DMS 273 (cell line): ENCODE measurements around the gene BEND7.

Source experiments
- DNase-seq: peaks from one replicate; lab custom pipeline; 2025; ENCODE audit not compliant: unreplicated experiment; lab: John Stamatoyannopoulos, UW

BEND7 gene

DNA sequence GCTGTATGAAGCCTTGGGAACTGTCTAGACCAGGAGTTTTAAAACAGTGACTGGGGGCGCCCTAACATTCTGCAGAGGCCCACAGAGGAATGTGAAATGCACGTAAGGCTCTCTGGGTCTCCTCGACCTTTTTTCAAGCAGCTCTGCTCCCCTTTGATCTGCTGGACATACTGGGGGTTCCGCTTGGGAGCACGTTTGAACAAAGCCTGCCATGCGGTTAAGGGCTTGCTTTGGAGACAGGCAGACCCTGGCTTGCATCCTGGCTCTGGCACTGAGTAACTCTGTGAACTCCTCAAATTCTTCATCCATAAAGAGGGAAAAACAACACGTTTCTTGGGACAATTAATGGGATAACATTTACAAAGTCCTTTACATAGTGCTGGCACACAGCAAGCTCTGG is 7.8 kb downstream of the BEND7 start:
- no peak for DNase-seq

DNA sequence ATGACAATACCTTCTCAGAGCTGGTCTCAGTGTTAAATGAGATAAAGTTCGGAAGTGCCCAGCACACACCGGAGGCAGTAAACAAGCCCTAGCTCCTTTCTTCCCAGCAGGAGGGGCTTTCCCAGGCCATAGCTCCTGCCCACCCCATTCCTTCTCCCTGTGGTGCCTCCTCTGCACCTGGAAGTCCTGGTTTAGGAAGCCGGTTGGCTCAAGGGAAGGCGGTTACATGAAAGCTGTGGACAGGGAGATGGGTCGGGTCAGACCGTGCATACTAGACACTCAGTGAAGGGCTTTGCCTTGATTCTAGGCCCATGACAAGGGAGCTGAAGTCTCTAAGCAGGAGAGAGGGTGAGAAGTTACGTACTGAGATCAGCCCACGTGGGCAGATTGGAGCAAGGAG is 8.6 kb downstream of the BEND7 start:
- no peak for DNase-seq

DNA sequence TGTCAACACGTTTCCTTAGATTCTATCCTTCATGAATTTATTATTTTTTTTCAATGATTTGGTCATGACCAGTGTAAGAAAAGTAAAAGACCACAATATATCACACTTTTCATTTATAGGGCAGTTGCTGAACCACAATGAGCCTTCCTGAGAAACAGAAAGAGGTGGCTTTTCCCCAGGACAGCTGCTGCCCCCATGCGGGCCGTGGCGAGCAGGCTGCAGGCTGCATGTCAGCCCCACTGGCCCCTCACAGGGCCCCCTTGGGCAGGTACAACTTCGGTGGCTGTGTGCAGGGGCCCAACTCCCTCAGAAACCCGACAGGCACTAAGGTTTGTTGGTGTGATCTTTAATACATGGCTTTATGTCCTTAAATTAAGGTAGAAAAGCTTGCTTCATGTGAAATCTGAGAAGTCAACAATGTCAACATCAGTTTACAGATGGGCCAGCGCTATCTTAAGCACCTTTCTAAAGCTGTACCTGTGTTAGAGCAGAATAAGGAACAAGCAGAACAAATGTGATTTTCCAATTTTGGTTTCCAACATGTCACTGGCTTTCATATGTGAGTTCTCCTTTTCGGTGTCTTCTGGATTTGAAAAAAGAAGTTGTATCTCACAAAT is 10.6 kb downstream of the BEND7 start:
- DNase-seq, result peak; percentile 5

DNA sequence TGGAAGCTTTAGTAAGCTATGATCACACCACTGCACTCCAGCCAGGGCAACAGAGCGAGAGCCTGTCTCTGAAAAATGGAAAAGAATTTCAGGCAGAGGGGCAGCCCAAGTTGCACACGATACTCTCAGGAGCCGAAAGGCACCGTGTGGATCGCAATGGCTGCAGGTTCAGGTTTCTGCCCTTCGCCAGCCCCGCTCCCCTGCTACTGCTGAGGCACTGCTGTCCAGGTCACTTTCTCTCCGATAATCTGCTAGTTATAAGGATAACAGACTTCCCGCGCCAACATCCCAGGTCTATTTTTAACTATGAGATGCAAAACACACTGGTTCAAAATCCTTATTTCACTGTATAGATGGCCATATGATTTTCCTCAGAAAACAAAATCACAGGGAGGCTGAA is 11.1 kb downstream of the BEND7 start:
- DNase-seq, result no peak

DNA sequence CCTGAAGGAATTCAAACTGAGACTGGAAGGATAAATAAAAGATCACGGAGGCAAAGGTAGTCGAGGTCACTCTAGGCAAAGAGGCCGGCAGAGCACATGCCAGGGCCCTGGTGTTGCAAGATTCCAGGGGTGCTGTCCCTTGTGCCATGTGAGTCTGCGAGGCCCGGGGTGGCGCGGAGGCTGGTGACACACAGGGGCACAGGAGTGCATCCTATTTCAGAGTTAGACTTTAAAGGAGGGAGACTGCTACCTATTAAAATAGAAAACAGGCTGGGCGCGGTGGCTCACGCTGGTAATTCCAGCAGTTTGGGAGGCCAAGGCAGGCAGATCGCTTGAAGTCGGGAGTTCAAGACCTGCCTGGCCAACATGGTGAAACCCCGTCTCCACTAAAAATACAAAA is 12.6 kb downstream of the BEND7 start:
- no peak for DNase-seq

DNA sequence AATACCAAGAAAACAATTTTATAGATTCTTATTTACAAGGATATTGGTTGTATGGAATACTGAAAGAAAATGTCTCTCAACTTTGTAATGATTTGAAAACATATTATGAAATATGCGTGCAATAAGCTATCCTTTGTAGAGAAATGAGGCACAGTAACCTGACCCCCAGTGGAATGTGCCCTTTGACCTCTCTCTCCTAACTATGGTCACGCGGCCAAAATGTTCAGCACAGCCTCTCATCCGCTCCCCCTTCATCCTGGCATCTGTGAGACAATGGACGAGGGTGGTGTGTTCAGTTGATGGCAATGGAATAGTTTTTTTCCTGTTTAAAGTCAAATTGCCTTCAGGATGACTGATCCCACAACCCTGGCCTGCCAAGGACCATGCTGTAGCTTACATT is 13.3 kb downstream of the BEND7 start:
- DNase-seq, result no peak

DNA sequence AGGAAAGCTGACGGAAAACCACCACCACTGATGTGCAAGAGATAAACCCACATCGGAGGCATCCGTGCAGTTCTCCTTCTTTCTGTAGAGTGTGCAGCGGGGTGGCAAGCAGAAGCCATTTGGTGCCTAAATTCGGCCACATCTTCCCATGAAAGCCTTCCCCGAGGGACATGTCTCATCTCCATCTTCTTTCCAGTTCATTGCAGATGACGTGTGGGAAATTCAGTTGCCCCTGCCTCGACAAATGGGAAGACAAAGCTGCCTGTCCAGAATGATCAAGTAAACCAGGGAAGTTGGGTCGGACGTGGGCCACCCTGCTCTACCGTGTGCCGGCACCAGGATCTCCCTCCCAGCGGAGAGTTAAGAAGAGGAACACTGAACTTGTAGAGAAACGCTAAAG is 14.5 kb downstream of the BEND7 start:
- no peak for DNase-seq

DNA sequence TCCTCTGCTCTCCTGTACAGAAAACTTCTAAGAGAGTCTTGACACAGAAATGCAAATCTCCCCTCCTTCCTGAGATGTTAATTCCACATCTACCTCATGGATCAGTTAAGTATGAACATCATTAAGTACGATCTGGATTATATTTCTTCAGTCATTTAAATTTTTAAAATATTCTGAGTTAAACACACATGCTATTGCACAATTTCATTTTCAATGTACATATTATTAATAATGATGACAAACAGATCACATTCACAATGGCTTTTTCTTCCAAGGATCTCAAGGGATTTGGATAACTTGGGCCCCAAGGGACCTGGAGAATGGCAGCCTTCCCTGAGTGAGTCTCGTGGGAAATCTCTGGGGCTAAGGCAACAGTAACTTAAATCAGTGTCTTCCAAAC is 16.2 kb downstream of the BEND7 start:
- DNase-seq, result no peak

DNA sequence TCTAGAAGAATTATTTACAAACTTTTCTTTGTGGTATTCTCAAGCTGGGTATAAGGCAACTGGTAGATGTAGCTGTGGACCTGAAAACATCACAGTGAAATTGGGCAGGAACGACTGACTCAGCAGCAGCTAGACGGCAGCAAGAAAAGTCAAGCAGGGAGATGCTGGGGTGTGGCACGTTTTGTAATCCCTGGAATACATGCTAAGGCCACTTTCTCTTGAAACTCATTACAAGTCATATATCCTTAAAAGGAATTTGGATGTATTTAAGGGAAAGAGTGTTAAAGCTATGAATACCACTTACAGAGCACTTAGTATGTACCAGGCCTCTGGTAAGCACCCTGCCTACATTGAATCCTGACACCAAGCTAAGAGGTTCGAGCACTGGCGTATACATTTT is 17.4 kb downstream of the BEND7 start:
- DNase-seq, result no peak

DNA sequence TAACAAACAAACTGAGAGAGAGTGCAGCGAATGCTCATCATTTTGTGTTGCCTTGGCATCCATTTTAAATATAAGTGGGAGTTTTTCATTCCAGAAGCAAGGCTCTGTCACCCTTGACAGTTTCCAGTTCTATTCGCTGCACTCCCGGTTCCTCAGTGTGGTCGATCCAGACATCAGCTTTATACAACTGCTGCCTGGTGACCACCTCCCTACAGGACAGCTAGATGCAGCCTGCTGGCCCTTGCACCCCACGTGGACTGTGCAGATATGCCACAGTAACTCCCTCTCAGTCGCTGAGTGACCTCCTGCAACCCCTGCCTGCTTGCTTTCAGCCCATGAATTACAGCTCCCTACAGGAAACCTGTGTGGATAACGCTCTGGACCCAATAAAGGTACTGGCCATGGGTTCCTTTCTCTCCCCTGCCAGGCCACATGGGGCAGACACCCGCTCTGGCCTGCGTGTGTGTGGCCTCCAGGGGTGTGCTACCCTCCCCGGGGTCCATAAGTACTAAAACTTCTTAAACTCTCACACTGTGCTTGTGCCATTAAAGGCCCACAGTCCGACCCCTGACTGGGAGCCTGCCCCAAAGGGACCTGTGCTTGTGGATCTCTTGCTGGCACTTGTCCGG is 23.6 kb downstream of the BEND7 start:
- DNase-seq, result no peak

DNA sequence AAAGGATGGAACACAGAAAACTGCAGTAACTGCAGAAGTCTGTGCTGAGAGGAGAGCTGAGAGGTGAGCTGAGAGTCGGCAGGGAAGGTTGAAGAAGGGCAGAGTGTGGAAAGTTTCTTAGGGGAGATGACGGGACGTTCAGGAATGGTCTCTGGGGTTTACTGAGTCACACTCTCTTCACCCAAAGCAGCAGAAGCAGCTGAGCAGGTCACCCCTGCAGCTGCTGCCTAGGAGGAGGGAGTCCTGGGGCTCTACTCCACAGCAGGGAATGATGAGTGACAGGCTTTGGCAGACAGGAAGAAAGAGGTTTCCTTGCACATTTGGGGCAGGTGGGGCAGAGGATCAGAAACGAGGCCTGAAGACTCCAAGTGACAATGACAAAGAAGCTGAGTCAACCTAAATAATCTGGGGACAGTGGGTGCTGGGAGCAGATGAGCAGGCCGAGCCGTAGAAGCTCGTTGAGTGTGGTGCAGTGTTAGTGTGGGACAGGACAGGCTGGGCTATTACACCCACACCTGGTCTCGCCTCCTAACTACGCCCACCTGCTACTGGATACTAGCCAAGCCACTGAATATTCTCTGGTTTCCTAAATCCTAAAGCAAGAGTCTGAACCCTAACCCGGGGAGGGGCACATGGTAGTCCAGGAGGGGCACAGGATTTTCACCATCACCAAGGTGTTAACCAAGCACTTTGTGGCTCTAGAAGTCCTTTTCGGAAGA is 24.9 kb downstream of the BEND7 start:
- DNase-seq, result peak; percentile 2

DNA sequence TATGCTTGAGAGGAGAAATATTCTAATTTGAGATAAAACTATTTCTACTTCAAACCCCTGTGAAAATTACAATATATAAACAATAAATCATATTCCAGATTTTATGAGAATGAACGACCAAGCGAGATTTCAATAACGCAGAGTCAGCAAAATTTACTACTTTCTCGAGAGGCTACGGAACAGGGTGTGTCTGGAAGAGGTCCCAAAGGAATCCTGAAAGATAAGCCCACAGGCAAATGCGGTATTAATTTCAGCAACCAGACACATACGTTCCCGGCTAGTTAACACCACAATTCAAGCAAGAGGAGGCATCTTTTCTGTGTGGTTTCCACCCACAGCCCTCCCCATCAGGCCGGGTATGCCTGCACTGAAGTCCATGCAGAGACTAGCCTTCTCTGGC is 26.4 kb downstream of the BEND7 start:
- no peak for DNase-seq

DNA sequence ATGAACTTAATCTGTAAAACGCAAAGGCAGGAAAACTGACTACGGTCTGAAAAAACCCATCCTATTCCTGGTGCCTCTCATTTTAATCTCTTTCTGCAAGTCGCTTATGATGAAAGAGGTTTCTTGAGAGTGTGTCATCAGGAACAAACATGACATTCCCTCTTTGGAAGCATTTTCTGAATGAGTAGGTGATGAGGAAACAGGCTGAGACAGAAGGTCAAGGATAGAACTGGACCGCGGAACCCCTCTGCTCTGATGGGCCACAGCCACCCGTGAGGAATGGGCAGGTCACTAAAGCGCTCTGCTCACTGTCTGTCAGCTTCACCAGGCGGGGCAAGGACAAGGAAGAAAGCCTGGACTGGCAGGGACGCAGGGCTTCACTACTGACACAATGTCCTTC is 28.6 kb downstream of the BEND7 start:
- DNase-seq, result no peak

DNA sequence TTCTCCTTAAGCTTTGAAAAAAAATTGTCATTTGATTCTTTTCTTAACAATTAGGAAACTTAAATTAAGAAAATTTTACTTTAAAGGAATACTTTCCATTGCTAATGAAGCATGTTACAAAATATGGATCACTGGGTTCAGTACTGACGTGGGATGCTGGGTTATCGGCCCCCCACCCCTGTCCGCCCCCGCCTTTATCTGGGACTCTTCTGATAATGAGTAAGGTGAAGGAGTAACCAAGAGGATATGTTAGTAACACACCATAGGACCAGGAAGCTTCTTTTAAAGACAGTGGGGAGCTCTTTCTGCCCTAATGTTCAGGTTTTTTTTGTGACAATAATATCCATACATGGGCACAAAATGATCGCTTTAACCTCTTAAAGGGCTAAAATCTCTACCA is 29.7 kb downstream of the BEND7 start:
- no peak for DNase-seq

DNA sequence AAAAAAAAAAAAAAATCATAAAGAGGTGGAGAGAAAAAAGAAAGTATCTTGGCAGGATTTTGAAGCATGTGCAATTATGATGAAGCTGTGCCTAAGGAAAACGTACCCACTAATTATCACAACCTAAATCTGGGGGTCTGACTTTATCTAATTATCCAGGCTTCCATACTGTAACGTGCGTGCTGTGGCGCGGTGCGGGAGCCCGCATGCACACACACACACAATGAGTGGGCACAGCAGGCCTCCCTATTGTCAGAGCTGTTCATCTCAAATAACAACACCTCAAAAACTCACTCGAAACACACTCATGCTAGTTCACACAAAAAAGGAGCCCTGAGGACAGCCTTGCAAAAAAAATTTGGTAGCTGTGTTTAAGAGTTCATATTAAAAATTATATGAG is 31.9 kb downstream of the BEND7 start:
- no peak for DNase-seq

DNA sequence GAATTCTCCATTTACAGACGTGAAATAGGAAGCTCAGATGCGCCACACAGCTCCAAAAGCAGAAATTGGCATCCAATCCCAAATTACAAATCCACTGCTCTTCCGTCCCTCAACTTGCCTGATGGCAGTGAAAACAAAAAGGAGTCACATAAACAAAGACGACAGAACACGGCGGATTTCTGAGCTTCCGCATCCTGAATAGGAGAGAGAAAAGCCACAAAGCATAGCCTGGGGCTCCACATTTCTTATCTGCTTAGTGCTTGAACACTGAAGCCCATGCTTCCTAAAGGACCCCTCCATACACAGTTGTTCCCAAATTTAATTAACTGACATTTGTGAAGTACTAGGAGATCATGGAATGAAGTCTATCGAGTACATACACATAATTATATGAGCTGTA is 32.6 kb downstream of the BEND7 start:
- DNase-seq, result no peak

DNA sequence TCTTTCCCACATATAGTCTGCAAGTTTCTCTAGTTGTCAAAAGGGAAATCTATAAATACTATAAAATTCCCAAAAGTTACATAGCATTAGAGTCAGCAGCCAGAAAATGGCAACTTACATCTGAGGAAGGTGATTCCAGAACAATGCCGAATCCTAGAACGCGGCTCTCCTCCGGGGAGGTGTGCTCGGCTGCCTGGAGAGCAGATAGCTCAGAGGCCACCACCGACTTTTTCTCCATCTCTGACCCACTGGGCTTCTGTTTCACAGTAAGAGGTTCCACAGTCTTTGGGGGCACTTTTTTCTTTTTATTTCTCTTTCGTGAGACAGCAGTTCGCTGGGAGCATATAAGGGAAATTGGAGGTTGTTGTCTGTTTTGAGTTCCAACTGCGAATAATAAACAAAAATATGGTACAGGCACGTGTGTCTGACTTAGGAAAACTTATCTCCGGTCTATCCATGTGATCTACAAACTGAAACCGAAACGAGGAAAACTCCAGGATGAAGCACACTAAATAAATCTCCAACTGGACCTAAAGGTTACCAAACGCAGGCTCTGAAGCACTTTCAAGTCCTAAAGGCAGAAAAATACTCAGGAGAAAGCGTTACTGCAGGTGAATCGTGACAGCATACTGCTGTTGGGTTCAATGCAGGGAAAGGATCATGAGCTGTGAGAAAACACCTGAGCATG is 36.2 kb downstream of the BEND7 start:
- no peak for DNase-seq

DNA sequence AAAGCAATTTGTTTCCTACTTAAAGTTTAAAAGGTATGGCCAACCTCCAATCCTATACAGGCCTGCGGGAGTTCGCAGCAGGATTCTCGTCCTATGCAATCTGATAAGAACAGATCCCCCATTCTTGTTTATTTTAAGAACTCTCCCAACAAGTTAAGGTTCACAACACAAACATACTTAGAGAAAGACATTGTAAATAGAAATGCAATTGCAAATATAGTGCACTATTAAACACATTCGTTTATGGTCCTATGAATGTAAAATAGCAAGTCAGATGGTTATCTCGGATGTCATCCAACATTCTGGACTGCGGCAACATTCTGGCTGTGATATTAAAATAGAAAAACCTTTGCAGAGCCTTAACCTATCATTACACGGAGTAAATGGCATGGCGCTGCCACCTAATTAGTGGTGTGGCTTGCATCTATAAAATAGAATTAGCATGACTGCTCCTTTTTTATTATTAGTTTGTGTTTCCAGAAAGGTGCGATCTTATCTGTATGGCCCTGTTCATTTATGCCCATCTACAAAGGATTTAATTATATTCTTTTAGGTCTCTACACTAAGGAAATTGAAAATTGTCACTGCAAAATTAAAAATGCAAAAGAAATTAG is 37.0 kb downstream of the BEND7 start:
- no peak for DNase-seq

DNA sequence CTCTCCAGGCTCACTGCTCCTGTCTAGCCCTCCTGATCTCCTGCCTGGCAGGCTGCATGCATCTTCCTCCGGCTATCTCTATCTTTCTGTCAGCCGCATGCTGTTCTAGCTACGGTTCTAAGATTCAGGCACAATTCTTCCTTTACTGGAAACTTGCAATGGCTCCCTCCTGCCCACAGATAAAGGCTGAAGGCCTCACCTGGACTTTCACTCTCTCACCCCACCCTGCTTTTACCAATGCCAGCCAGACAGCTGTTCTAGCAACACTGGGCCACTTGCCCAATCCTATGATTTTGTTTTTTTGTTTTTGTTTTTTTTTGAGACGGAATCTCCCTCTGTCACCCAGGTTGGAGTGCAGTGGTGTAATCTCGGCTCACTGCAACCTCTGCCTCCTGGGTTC is 38.3 kb downstream of the BEND7 start:
- DNase-seq, result no peak

DNA sequence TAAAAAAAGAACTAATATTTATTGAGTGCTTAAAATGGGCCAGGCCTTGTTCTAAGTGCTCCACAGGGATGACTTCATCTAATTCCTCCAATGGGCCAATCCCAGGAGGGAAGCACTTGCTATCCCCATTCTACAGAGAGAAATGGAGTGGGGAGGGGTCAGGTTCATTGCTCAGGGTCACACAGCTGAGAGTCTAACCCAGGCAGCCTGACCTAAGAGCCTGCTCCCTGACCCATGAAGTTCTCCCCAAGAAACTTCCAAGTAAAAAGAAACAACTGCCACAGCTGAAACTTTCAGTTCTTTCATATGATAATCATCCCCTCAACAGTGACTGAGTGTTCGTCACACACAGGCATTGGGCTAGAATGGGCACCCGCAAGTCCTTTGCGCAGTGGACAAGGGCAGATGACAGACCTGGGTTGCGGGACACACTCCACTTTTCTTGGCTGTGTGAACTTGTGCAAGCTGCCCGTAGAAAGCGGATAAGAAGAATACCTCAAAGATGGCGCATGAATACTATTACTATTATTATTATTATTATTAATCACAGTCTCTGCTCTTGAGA is 39.7 kb downstream of the BEND7 start:
- no peak for DNase-seq

DNA sequence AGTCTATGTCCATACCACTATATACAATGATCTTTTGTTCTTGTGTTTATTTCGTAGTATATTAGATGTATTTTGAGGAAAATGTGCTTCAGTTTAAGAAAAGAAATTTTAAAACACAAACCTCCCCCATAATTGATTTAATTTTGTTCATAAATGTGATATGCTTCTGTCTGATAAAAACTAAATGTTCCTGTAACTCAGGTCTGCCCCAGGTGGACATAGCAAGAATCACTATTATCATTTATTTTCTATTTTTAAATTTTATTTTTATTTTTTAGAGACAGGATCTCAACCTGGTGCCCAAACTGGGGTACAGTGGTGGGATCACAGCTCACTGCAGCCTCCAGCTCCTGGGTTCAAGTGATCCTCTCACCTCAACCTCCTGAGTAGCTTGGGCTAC is 43.2 kb downstream of the BEND7 start:
- peak; percentile 2 for DNase-seq
